BLaER1 (cell line): ENCODE measurements around the gene PGF.

Experiments used
- H3K27ac ChIP-seq: shearing (Covaris generic); formaldehyde crosslinking; 2 replicates; pipeline ENCODE4 v1.8.1; 2022
- H3K27me3 ChIP-seq: shearing (Covaris generic); formaldehyde crosslinking; 2 replicates; pipeline ENCODE4 v1.8.1; 2022
- H3K36me3 ChIP-seq: shearing (Covaris generic); formaldehyde crosslinking; 2 replicates; pipeline ENCODE4 v1.8.1; 2022
- H3K4me1 ChIP-seq: shearing (Covaris generic); formaldehyde crosslinking; 2 replicates; pipeline ENCODE4 v1.8.1; 2022
- H3K4me2 ChIP-seq: shearing (Covaris generic); formaldehyde crosslinking; 2 replicates; pipeline ENCODE4 v1.8.1; 2022
- H3K4me3 ChIP-seq: shearing (Covaris generic); formaldehyde crosslinking; 2 replicates; pipeline ENCODE4 v1.8.1; 2022
- H3K9ac ChIP-seq: shearing (Covaris generic); formaldehyde crosslinking; 2 replicates; pipeline ENCODE4 v1.8.1; 2022
- H3K9me3 ChIP-seq: shearing (Covaris generic); formaldehyde crosslinking; 2 replicates; pipeline ENCODE4 v1.8.1; 2022
- H4K20me1 ChIP-seq: shearing (Covaris generic); formaldehyde crosslinking; 2 replicates; pipeline ENCODE4 v1.8.1; 2022
- Cebpa-rat ChIP-seq: shearing (Covaris generic); IDR thresholded peaks from 2 replicates; pipeline ENCODE4 v1.8.1; 2022

The PGF gene

DNA sequence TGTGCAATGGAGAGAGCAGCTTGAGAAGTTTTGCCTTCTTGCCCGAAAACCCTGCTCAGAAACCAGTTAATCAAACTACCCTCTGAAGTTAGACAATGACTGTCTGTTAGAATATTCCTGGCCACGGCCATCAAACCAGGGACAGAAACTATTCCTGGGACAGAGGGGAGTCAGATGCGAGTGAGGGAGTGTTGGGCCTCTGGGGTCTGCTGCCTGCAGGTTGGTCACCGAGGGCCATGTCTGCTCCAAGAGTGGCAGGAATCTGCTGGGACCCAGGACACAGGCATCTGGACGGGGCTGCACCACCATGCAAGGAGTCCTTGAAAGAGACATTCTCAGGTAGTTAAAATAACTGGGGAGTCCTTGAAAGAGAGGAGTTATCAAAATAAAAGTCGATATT lies 30.4 kb upstream of the PGF start:
- no peaks in the 10 kb centered on the region for H4K20me1 ChIP-seq
- no peak overlapping the region for H3K4me3 ChIP-seq
- no peak overlapping the region for H3K4me2 ChIP-seq
- no peak overlapping the region for H3K27ac ChIP-seq
- no peaks in the 10 kb centered on the region for H3K27me3 ChIP-seq
- H3K36me3 ChIP-seq = no peaks in the 10 kb centered on the region
- TF ChIP-seq Cebpa-rat = no peak
- H3K4me1 ChIP-seq = peaks cover 24% of the 10 kb centered on the region
- no peaks in the 10 kb centered on the region for H3K9me3 ChIP-seq
- H3K9ac ChIP-seq = no peak overlapping the region

DNA sequence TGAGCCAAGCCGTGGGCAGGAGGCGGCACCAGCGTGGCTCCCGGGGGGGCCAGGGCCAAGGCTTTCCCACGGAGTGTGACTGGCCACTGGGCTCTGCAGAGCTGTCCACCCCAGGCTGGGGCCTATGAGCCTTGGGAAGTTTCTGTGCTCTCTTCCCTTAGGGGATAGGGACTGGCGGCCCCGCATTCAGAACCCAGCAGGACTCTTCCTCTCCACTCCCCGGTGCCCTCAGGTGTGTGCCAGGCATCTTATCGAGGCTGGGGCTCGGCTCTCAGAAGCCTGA lies 29.6 kb upstream of the PGF start:
- no peak for TF ChIP-seq Cebpa-rat
- Histone ChIP-seq H3K27me3 (no peaks in the 10 kb centered on the region), H3K9me3 (no peaks in the 10 kb centered on the region), H3K4me2 (peak overlapping the region; percentile 70), H3K9ac (no peak overlapping the region), H3K4me1 (peaks cover 30% of the 10 kb centered on the region), H3K36me3 (no peaks in the 10 kb centered on the region), H3K4me3 (no peak overlapping the region), H3K27ac (peak overlapping the region; percentile 23; the same call in 1 of the 2 replicates), H4K20me1 (no peaks in the 10 kb centered on the region)

DNA sequence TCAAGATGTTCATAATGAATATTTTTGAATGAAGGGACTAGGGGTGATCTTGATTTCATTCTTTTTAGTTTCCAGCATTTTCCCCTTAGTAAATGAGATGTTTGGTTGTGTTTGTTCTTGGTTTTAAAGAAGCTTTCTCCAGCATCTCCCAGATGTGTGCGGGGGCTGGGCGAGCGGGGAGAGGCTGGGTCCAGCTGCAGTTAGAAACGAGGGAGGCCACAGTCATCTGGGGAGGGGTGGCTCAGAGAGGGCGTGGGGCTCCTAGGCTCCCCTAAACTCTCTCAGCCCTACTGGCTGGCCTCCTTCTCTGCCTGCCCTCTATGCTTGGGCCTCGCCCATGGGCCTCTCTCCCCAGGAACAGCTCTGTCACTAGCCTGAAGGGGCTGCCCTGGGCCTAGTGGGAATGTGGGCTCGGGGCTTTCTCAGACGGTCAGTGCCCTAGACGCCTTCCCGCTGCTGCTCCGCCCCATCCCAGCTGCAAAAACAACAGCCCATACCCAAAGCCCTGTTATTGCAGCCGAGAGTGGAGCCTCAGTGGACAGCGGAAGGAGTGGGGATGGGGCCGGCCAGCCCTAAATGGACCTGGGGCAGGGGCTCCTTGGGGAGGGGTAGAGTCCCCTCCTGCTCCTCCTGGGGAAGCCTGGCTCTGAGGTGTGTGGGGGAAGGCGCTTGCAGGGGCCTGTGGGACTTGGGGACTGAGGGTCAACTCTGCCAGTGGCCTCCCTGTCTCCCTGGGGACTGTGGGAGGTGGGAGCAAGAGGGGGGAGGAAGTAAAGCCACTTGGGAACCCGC lies 29.0 kb upstream of the PGF start:
- no peak for TF ChIP-seq Cebpa-rat
- Histone ChIP-seq H3K36me3 (no peaks in the 10 kb centered on the region), H3K4me1 (peaks cover 30% of the 10 kb centered on the region), H3K9ac (no peak overlapping the region), H3K9me3 (no peaks in the 10 kb centered on the region), H3K27ac (peak overlapping the region; percentile 23; the same call in 1 of the 2 replicates), H3K4me3 (no peak overlapping the region), H3K27me3 (no peaks in the 10 kb centered on the region), H4K20me1 (no peaks in the 10 kb centered on the region), H3K4me2 (peak overlapping the region; percentile 70)

DNA sequence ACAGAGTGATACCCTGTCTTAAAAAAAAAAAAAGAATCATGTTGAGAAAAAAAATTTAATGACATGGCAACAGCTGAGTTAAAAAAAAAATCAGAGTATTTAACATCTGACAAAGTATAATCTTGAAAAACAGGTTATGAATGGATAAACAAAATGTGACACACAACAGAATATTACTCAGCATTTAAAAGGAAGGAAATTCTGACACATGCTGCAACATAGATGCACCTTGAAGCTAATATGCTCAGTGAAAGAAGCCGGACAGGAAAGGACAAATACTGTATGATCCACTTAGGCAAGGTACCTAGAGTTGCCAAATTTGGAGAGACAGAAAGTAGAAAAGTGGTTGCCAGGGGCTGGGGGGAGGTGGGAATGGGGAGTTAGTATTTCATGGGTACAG lies 27.9 kb upstream of the PGF start:
- no peak overlapping the region for H3K4me2 ChIP-seq
- H3K27me3 ChIP-seq = no peaks in the 10 kb centered on the region
- no peaks in the 10 kb centered on the region for H3K9me3 ChIP-seq
- no peak for TF ChIP-seq Cebpa-rat
- no peaks in the 10 kb centered on the region for H3K36me3 ChIP-seq
- H3K9ac ChIP-seq = no peak overlapping the region
- H4K20me1 ChIP-seq = no peaks in the 10 kb centered on the region
- peaks cover 30% of the 10 kb centered on the region for H3K4me1 ChIP-seq
- H3K4me3 ChIP-seq = no peak overlapping the region
- H3K27ac ChIP-seq = no peak overlapping the region

DNA sequence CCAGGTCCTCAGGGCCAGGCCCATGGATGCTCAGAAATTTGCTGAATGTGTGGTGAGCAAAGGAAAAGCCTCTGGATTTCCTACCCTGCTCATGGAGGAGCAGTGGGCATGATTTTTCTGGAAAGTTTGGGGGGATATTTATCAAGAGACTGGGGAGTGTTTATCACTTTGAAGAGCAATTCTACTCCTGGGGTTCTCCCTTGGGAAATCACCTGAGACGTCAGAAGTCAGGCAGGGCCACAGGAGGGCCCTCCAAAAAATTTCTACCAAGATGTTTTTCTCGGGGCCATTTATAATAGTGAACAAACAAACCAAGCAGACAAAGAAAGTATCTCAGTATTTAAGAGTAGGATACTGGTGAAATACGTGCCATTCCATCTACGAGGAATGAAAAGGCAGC lies 27.3 kb upstream of the PGF start:
- no peak for TF ChIP-seq Cebpa-rat
- peaks cover 35% of the 10 kb centered on the region for H3K4me1 ChIP-seq

DNA sequence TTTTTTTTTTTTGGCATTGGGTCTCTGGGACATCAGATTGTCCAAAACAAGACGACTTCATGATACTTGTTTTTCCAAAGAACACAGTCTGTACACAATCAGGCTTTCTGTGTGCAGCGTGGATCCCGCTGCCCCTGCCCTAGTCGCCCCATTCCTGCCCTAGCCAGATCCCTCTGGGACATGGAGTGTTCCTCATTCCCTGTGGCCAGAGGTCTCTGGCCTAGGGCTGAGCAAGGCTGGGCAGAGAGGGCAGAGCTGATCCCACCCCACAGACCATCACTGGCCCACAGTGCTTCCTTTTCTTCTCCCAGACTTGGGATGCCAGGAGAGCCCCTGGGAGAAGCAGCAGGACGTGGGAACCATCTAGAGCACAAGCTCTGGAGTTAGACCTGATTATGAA lies 26.4 kb upstream of the PGF start:
- H4K20me1 ChIP-seq = no peaks in the 10 kb centered on the region
- no peak overlapping the region for H3K4me2 ChIP-seq
- H3K9me3 ChIP-seq = no peaks in the 10 kb centered on the region
- no peak overlapping the region for H3K9ac ChIP-seq
- no peak overlapping the region for H3K4me3 ChIP-seq
- no peaks in the 10 kb centered on the region for H3K27me3 ChIP-seq
- no peak for TF ChIP-seq Cebpa-rat
- H3K27ac ChIP-seq = no peak overlapping the region
- peaks cover 39% of the 10 kb centered on the region for H3K4me1 ChIP-seq
- H3K36me3 ChIP-seq = no peaks in the 10 kb centered on the region

More for the DNA sequence above, 27.3 kb upstream of the PGF start:
- Histone ChIP-seq H3K36me3 (no peaks in the 10 kb centered on the region), H3K4me3 (no peak overlapping the region), H3K27me3 (no peaks in the 10 kb centered on the region), H3K27ac (no peak overlapping the region), H3K9ac (no peak overlapping the region), H4K20me1 (no peaks in the 10 kb centered on the region), H3K4me2 (no peak overlapping the region), H3K9me3 (no peaks in the 10 kb centered on the region)

DNA sequence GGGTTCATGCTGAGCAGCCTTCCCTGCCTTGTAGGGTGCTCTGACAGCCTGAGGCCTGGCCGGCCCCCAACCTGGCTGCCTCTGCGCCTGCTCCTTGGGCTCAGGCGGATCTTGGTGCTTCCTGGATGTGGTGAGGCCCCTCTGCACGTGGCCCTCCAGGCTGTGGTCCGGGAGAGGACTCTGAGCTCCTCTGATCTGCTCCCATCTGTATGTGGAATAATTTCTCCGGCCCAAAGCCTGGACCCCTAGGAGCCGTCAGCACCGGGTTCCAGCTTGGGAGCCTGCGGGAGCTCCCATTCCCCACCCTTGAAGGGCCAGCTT lies 26.0 kb upstream of the PGF start:
- Histone ChIP-seq H3K4me1 (peaks cover 39% of the 10 kb centered on the region), H3K4me3 (no peak overlapping the region), H3K27ac (peak overlapping the region; percentile 63), H3K4me2 (peak overlapping the region; percentile 50), H3K9ac (no peak overlapping the region), H3K36me3 (no peaks in the 10 kb centered on the region), H3K9me3 (no peaks in the 10 kb centered on the region), H4K20me1 (no peaks in the 10 kb centered on the region), H3K27me3 (no peaks in the 10 kb centered on the region)
- TF ChIP-seq Cebpa-rat = no peak

DNA sequence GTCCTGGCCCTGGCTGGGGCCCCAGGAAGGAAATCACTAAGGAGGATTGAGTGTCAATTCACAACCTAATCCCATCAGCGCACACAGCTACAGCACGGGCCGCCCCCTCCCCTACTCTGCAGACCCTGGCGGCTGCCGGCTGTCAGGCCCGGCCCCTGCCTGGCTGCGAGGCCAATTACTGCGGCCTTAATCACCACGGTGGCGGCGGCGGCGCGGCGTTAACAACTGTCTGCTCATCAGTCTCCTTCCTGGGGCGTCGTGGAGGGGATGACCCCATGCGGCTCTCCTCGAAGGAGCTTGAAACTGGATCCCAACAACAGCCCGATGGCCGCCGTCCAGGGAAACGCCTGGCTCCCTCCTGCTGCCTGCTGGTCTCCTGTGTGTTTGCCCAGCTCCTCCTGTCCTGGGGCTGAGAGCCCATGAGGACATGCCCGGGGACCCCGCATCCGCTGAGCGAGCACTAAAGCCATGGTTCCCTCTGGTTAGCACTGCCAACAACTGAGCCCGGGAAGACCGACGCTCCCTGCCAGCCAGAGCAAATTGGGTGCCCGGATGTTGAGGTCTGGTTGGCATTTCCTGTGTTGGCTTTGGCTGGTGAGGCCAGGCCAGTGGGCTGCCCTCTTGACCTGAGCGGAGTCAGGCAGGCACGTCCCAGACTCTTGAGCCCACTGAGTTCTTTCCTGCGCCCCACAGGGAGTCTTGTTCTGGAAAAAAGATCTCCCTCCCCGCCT lies 25.5 kb upstream of the PGF start:
- Histone ChIP-seq H3K4me1 (peaks cover 39% of the 10 kb centered on the region), H3K9me3 (no peaks in the 10 kb centered on the region), H3K4me3 (no peak overlapping the region), H3K36me3 (no peaks in the 10 kb centered on the region), H3K9ac (no peak overlapping the region), H4K20me1 (no peaks in the 10 kb centered on the region), H3K4me2 (peak overlapping the region; percentile 50), H3K27me3 (no peaks in the 10 kb centered on the region), H3K27ac (peak overlapping the region; percentile 63)
- no peak for TF ChIP-seq Cebpa-rat

DNA sequence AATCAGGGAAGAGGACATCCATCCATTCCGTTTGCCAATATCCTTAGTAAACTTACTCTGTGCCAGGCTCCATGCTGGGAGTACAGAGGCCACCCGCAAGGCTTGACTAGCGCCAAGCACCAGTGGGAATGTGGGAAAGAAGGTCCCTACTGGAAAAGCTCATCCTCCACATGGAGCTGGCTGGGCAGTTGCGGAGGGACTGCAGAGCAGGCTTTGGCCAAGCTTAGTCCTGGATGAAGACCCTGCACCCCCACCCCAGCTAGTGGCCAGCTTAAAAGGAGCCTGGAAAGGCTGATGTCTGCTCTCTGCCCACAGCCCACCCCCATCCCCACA lies 25.0 kb upstream of the PGF start:
- TF ChIP-seq Cebpa-rat = no peak
- Histone ChIP-seq H3K27ac (0 out of 2 replicates have a peak overlapping the region, but pooled peaks have one; percentile 63), H3K36me3 (no peaks in the 10 kb centered on the region), H3K4me2 (0 out of 2 replicates have a peak overlapping the region, but pooled peaks have one; percentile 50), H3K9me3 (no peaks in the 10 kb centered on the region), H3K27me3 (no peaks in the 10 kb centered on the region), H3K4me1 (peaks cover 36% of the 10 kb centered on the region), H4K20me1 (no peaks in the 10 kb centered on the region), H3K4me3 (no peak overlapping the region), H3K9ac (no peak overlapping the region)

DNA sequence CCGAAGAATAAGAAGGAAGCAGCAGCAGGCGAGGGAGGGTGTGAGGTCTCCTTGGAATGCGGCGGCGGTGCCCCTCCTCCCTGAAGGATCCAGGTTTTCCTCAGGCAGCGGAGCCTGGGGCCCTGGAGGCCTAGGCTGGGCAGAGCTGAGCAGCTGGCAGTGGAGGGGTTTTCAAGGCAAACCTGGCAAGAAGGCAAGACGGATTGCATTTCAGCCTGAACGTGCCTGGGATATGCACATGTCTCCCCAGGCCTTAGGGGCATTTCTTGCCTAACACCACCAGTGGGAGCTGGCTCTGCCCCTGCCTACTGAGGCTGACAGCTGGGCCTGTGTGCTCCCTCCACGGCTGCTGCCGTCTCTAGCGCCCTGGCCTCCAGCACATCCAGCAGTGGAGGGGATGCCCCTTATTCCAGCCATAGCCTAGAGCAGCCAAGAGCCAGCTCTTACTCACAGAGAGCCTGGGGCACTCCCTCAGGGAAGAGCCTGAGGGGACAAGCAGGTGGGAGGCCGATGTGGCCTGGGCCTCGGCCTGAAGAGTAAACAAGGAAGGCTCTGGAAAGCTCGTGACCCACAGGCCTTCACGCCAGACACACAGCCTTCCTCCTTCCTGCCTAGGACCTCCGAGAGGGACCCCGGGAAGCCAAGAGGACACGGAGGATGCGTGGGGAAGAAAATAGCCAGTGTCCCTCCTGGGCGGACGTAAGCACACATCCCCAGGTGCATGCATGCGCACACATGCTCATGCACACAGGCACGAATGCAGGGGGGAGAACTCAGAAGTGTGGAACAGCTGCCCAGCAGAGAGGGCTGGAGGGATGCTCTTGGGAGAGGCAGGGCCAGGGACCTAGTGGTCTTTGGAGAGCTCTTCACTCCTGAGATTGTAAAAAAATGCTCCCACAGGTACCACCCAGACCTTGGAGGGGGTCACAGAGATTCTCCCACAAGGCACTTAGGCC lies 24.3 kb upstream of the PGF start:
- TF ChIP-seq Cebpa-rat = no peak
- Histone ChIP-seq H3K4me1 (peaks cover 30% of the 10 kb centered on the region), H3K4me3 (no peak overlapping the region), H3K9me3 (no peaks in the 10 kb centered on the region), H3K36me3 (no peaks in the 10 kb centered on the region), H3K9ac (no peak overlapping the region), H4K20me1 (no peaks in the 10 kb centered on the region), H3K27me3 (no peaks in the 10 kb centered on the region), H3K4me2 (no peak overlapping the region), H3K27ac (no peak overlapping the region)
